ENCODE results near the gene GPT2.
"Not testable (repeated sequence)": the region's sequence is repeated elsewhere in the genome, so short reads cannot be mapped to it uniquely, and the experiment has no call there.

The GPT2 gene

GRCh38 chr16:46927273-46927672 lies 43.1 kb downstream of the GPT2 start:
- no peak for TF ChIP-seq CTCF (IDR thresholded peaks at IDR 0.05; ENCODE audit: extremely low read depth, missing control alignments)
- no peak for DNase-seq (ENCODE audit: low spot score)

DNA sequence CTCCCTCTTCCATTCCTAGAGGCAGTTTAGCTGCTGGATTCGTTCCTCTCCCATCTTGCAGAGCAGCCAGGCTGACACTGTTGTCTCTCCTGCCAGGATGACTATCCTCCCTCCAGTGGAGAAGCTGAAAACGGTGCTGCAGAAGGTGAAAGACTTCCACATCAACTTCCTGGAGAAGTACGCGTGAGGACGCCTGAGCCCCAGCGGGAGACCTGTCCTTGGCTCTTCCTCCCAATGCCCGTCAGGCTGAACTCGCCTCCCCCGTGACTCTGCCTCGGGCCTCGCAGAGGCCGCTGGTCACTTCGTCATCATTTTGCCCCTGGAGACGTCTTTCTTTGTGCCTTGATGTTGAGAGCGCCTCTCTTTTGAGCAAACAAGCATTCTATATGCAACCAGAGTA lies 44.6 kb downstream of the GPT2 start:
- no peak for DNase-seq (ENCODE audit: low spot score)
- TF ChIP-seq CTCF (IDR thresholded peaks at IDR 0.05; ENCODE audit: extremely low read depth, missing control alignments), result no peak

GRCh38 chr16:46929378-46930332 lies 45.5 kb downstream of the GPT2 start:
- peak; percentile 81 for DNase-seq (ENCODE audit: low spot score)
- peak; percentile 92 for TF ChIP-seq CTCF (IDR thresholded peaks at IDR 0.05; ENCODE audit: extremely low read depth, missing control alignments)

- no peak for DNase-seq (ENCODE audit: low spot score)
These were observed 46.7 kb downstream of the GPT2 start for GRCh38 chr16:46930861-46931260.

DNA sequence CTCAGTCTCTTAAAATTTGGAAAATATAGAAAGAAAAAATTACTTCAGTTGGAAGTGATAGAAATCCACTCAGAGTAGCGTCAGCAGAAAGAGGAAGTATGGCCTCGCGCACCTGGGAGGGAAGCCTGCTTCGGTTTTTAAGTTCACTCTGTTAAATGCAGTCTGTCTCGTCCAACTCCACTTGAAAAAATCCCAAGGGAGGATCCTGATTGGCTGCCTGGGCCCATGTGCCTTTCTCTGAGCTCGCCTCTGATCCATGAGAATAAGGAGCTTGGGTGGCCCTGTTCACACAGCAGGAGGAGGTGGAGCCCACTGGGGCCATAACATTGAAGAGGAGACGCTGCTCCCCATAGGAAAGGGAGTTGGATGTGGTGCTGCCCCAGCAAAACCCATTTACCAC lies 48.6 kb downstream of the GPT2 start:
- no peak for DNase-seq (ENCODE audit: low spot score)
- TF ChIP-seq CTCF (IDR thresholded peaks at IDR 0.05; ENCODE audit: extremely low read depth, missing control alignments), result no peak

More at GRCh38 chr16:46930861-46931260, 46.7 kb downstream of the GPT2 start:
- no peak for TF ChIP-seq CTCF (IDR thresholded peaks at IDR 0.05; ENCODE audit: extremely low read depth, missing control alignments)

DNA sequence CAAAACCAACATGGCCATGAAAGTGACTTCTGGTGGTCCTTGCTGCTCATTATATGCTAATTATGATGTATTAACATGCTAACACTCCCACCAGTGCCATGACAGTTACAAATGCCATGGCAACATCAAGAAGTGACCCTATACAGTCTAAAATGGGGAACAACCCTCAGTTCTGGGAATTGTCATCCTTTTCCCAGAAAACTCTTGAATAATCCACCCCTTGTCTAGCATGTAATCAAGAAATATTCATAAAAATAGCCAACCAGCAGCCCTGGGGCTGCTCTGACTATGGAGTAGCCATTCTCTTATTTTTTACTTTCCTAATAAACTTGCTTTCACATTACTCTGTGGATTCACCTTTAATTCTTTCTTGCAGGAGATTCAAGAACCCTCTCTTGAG lies 53.4 kb downstream of the GPT2 start:
- TF ChIP-seq CTCF (IDR thresholded peaks at IDR 0.05; ENCODE audit: extremely low read depth, missing control alignments), result no peak
- DNase-seq (ENCODE audit: low spot score), result no peak

DNA sequence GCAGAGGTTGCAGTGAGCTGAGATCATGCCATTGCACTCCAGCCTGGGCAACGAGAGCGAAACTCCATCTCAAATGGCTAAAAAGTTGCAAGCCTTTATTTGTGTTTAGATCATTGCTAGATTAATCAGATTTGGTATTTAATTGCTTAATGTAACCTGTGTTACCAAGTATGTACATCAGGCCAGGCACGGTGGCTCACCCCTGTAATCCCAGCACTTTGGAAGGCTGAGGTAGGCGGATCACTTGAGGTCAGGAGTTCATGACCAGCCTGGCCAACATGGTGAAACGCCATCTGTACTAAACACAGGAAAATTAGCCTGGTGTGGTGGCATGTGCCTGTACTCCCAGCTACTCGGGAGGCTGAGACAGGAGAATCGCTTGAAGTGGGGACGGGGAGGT lies 60.6 kb downstream of the GPT2 start:
- DNase-seq (ENCODE audit: low spot score), result not testable (repeated sequence)

Measured in GM20000 (cell line).